GM21423 (cell line): Measurements from ENCODE around the gene NR5A1.

ENCODE experiments used
- ATAC-seq: cut with Tn5 transposase; IDR thresholded peaks from one replicate; pipeline ENCODE4 v1.9.1; 2021; ENCODE audit warnings: mild to moderate bottlenecking, moderate library complexity; ENCODE audit not compliant: unreplicated experiment

Gene NR5A1

GRCh38 chr9:124506931-124507879, at the start of gene NR5A1:
Gene NR5A1, minus strand, starts transcription at chr9:124507399. Its CDS starts 4,004 bp downstream, at chr9:124503395.
- ATAC-seq, result no peak

- ATAC-seq, result no peak
These were observed 47.8 kb upstream of the NR5A1 start for GRCh38 chr9:124555043-124555442.

DNA sequence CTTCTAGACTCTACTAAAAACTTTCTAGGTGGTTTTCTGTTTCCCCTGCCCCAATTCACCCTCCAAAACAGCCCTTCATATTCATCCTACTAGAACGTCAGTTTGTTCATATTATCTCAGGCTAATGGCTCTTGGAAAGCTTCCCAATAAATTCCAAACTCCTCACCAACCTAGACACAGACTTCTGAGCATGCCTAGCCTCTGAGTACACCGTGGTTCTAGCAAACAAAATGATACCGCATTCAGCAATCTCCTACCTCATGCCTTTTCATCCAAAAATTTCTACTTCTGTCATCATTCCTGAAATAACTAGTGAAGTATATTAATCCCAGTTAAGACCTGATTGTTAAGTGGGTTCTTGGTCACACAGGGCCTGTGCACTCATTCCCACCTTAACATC, 46.5 kb upstream of the NR5A1 start:
- ATAC-seq, result no peak

DNA sequence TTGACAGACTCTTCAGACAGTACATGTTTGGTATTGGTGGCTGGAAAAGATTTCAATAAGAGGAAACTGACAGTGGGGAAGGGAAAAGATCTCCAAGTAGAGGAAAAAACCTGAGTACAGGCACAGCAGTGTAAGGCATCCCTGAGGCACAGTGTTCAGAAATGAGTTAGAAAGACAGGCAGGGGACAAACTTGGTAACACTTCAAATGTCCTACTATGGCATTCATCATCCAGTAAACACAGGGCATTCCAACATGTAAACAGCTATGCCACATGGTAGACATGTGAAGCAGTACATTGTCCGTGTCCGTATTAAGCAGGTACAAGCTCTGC, 45.0 kb upstream of the NR5A1 start:
- ATAC-seq, result no peak

DNA sequence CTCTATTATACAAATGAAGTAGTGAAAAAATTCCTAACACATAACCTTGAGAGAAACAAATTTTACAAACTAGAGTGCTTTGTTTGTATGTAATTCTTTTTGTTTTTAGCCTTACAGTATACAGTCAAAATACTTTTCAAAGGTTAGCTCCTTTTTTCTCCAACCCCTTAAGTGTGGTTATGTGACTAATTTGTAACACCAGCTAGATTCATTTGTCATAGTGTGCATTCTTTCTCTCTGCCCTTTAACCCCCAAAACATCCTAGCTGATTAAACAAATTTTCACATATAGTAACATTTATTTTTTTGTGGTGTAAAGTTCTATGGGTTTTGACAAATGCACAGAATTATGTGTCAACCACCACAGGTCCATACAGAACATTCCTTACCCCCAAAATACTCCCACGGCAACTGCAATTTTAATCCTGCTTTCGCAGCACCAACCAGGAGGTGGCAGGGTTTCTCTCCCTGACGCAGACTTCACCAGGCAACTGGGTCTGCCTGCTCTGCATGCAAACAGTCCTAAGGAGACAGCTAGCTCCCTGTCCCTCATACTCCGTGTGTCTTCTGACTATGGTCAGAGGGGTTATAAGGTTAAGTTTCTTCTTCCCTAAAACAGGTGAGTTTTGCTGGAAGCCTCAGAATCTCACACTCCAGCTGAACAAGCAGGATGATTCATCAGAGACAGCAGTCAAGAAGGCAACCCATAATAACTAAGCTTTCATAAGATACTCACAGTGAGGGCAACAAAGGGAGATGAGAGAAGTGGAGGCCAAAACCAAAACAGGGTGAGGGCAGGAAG, 44.5 kb upstream of the NR5A1 start:
- peak; percentile 64 for ATAC-seq

GRCh38 chr9:124550072-124550471, 42.9 kb upstream of the NR5A1 start:
- ATAC-seq, result no peak

DNA sequence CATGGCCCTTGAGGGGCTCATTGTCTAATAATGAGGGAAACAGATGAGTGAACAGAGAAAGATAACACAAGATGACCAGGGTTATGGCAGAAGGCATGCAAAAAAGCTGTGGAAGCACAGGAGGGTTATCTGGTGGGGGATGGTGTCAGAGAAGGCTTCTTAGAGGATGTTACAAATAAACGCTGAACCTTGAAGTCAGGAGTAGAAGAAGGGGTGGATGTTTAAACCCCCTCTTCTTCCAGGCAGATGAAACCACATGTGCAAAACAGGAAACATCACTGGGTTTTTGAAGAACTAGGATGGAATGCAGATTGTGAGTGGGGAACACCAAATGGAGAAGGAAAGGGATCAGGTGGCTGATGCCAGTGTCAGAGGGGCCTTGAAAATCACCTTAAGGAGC, 41.8 kb upstream of the NR5A1 start:
- ATAC-seq, result no peak

DNA sequence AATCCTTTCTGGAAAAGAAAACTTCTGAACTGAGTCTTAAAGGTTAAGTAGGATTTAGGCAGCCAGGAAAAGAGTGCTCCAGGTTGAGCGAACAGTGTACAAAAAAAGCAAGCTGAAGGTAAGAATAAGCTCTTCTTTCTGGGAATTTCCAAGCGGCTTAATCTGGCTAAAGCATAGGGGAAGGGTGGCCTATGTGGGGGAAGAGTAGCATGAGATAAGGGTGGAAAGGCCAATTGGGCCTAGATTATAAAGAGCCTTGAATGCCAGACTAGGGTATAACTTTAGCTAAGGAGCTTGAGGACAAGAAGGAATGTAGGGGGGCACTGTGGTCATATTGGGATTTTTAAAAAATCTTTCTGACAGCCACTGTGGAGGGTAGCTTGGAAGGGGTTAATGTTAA, 37.3 kb upstream of the NR5A1 start:
- ATAC-seq, result no peak

DNA sequence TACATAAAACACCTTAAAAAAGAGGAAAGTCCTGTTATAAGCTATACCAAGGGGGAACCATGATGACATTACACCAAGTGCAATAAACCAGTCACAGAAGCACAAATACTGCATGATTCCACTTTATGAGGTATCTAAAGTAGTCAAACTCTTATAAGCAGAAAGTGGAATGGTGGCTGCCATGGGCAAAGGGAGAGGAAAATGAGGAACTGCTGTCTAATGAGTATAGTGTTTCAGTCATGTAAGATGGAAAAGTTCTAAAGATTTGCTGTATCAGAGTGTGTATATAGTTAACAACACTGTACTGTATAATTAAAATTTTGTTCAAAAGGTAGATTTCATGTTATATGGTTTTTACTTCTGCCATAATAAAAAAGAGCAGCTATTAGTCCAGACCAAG, 34.6 kb upstream of the NR5A1 start:
- ATAC-seq, result no peak

GRCh38 chr9:124537926-124538325, 30.7 kb upstream of the NR5A1 start:
- ATAC-seq, result no peak

GRCh38 chr9:124535846-124536245, 28.6 kb upstream of the NR5A1 start:
- ATAC-seq, result no peak

- ATAC-seq, result no peak
These were observed 25.7 kb upstream of the NR5A1 start for GRCh38 chr9:124532897-124533296.

- no peak for ATAC-seq
These were observed 23.9 kb upstream of the NR5A1 start for GRCh38 chr9:124531115-124531514.

- no peak for ATAC-seq
These were observed 23.0 kb upstream of the NR5A1 start for GRCh38 chr9:124530246-124530645.

DNA sequence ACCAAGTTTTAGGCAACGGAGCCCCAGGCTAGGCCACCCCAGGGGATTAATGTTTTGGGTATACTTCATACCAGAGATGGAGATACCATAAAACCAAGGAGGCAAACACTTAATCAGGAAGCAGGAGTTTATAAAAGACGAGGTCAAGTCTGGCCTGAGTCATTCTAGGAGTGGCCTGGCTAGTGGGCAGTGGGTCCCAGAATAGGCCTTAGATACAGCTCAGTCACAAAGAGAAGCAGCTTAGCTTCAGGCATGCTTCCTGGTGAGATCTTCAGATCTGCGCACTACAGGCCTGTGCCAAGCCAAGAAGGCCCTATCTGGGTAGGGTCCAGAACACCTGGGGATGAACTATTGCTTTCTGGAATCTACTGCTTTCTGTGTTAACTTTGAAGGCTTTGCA, 20.6 kb upstream of the NR5A1 start:
- ATAC-seq, result no peak

GRCh38 chr9:124526174-124526573, 19.0 kb upstream of the NR5A1 start:
- no peak for ATAC-seq

DNA sequence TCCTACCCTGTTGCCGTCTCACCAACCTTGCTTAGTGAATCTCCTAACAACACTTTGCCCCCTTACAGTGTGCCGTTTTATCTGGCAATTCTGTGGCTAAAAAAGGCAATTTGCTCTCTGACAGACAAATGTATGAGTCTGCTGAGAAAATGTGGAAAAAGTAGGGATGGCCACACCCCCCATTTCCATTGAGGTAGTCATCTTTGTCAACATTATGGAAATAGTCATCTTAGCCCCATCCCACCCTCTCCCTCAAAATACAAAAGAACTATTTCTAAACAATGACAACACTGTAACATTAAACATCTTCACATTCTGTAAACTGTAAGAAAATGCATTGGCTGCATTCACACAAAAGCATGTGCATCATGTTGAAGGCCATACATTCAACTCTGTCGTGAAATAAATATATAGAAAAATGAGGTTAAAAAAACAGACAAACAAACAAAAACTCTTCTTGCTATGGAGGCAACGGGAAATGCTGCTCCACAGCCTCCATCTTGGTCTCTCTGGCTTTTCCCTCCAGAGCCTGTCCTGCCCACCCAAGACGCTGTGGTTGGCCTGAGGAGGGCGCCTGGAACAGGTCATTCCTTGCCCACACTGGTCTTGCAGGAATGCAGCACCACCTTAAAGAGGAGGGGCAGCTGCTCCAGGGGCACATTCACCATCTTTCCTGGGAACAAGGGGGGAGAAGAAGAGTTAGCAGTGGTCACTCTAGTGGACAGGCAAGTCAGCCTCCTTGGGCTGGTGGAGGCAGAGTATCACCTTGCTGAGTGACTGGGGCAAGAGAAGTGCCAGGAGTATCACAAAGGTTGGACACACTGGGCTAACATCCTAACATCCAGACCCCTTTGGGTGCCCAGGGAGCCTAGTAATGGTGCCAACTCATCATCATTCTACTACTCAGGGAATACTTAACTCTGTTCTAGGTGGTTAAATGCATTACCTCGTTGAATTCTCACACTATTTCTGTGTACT, 15.2 kb upstream of the NR5A1 start:
- ATAC-seq, result no peak

GRCh38 chr9:124521142-124521541, 13.9 kb upstream of the NR5A1 start:
- ATAC-seq, result no peak

GRCh38 chr9:124520206-124520596, 13.0 kb upstream of the NR5A1 start:
- ATAC-seq, result no peak

DNA sequence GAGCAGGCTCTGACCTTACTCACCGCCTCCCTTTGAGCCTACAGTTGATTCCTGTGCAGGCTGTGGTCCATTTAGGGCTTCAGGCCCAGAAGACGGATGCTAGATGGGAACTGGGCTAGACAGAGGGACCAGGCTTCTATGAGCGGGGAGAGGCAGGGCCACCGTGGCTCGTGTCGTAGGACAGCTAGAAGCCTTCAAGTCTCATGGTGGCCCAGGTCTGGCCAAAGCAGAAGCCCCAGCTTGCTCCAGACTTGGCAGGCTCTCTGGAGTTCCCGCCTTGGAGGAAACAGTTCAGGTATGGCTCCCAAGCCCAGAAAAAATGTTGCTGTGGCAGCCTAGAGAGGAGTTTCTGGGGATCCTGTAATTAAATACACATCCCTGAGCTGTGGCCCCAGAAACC, 10.9 kb upstream of the NR5A1 start:
- no peak for ATAC-seq

- ATAC-seq, result no peak
These were observed 10.4 kb upstream of the NR5A1 start for GRCh38 chr9:124517600-124517999.
